Measurements from ENCODE around the gene FAR2.

Gene FAR2

GRCh38 chr12:29208936-29209701, 60.0 kb downstream of the FAR2 start:
- DNase-seq = no peak

- DNase-seq = no peak
Measured at GRCh38 chr12:29211696-29212095, 62.6 kb downstream of the FAR2 start.

GRCh38 chr12:29212682-29213403, 63.8 kb downstream of the FAR2 start:
- no peak for DNase-seq

- no peak for DNase-seq
Measured at GRCh38 chr12:29216266-29216665, 67.2 kb downstream of the FAR2 start.

GRCh38 chr12:29216797-29217575, 67.9 kb downstream of the FAR2 start:
- DNase-seq = no peak

- DNase-seq = no peak
Measured at GRCh38 chr12:29220632-29221336, 71.7 kb downstream of the FAR2 start.

GRCh38 chr12:29222200-29222599, 73.1 kb downstream of the FAR2 start:
- DNase-seq = no peak

GRCh38 chr12:29223426-29223825, 74.3 kb downstream of the FAR2 start:
- no peak for DNase-seq

GRCh38 chr12:29223956-29224543, 75.0 kb downstream of the FAR2 start:
- no peak for DNase-seq

- no peak for DNase-seq
Measured at GRCh38 chr12:29224572-29224971, 75.5 kb downstream of the FAR2 start.

GRCh38 chr12:29225834-29226233, 76.8 kb downstream of the FAR2 start:
- no peak for DNase-seq

- DNase-seq = no peak
Measured at GRCh38 chr12:29226616-29227015, 77.5 kb downstream of the FAR2 start.

- DNase-seq = no peak
Measured at GRCh38 chr12:29228474-29229157, 79.5 kb downstream of the FAR2 start.

GRCh38 chr12:29229158-29229505, 80.1 kb downstream of the FAR2 start:
- no peak for DNase-seq

GRCh38 chr12:29229937-29230336, 80.9 kb downstream of the FAR2 start:
- DNase-seq = no peak

- DNase-seq = no peak
Measured at GRCh38 chr12:29230800-29231560, 81.9 kb downstream of the FAR2 start.

- no peak for DNase-seq
Measured at GRCh38 chr12:29232086-29232485, 83.0 kb downstream of the FAR2 start.

- DNase-seq = no peak
Measured at GRCh38 chr12:29234552-29234951, 85.5 kb downstream of the FAR2 start.

GRCh38 chr12:29234965-29235626, 86.0 kb downstream of the FAR2 start:
- no peak for DNase-seq

GRCh38 chr12:29238822-29239291, 89.8 kb downstream of the FAR2 start:
- DNase-seq = no peak

GRCh38 chr12:29239336-29239735, 90.3 kb downstream of the FAR2 start:
- DNase-seq = no peak
